ENCODE results near the gene RYR3.
A peak's percentile ranks its signal among the peaks of the same experiment; 100 is the strongest.

RYR3 gene

GRCh38 chr15:33310481-33311311 lies at the start of gene RYR3:
Gene RYR3, plus strand, starts transcription at chr15:33310967. Its CDS starts 79 bp downstream, at chr15:33311046.
- peak in 33 of 56 donors; percentile 11 to 71 (median 35) for DNase-seq

GRCh38 chr15:33262306-33262705 lies 48.5 kb upstream of the RYR3 start:
- DNase-seq: no peak

- DNase-seq: no peak
Observed at GRCh38 chr15:33277689-33278088, 33.1 kb upstream of the RYR3 start.

- peak in 1 of 56 donors; percentile 5 for DNase-seq
Observed at GRCh38 chr15:33278816-33279612, 31.8 kb upstream of the RYR3 start.

- DNase-seq: no peak
Observed at GRCh38 chr15:33279613-33280205, 31.1 kb upstream of the RYR3 start.

GRCh38 chr15:33282226-33283020 lies 28.3 kb upstream of the RYR3 start:
- no peak for DNase-seq

GRCh38 chr15:33283576-33283975 lies 27.2 kb upstream of the RYR3 start:
- no peak for DNase-seq

GRCh38 chr15:33284336-33284735 lies 26.4 kb upstream of the RYR3 start:
- no peak for DNase-seq

GRCh38 chr15:33292717-33293307 lies 18.0 kb upstream of the RYR3 start:
- DNase-seq: peak in 28 of 56 donors; percentile 5 to 85 (median 40)

- no peak for DNase-seq
Observed at GRCh38 chr15:33293713-33294334, 16.9 kb upstream of the RYR3 start.

- no peak for DNase-seq
Observed at GRCh38 chr15:33296050-33296449, 14.7 kb upstream of the RYR3 start.

GRCh38 chr15:33296856-33297255 lies 13.9 kb upstream of the RYR3 start:
- DNase-seq: no peak

GRCh38 chr15:33298631-33299030 lies 12.1 kb upstream of the RYR3 start:
- DNase-seq: no peak

- no peak for DNase-seq
Observed at GRCh38 chr15:33304924-33305323, 5.8 kb upstream of the RYR3 start.

GRCh38 chr15:33309602-33310276 lies 1.0 kb upstream of the RYR3 start:
- DNase-seq: peak in 20 of 56 donors; percentile 6 to 64 (median 20)

GRCh38 chr15:33311312-33311971 lies 675 bp downstream of the RYR3 start:
- DNase-seq: peak in 29 of 56 donors; percentile 16 to 70 (median 31)

- no peak for DNase-seq
Observed at GRCh38 chr15:33313491-33313890, 2.7 kb downstream of the RYR3 start.

GRCh38 chr15:33314069-33314468 lies 3.3 kb downstream of the RYR3 start:
- DNase-seq: peak in 1 of 56 donors; percentile 7

- DNase-seq: no peak
Observed at GRCh38 chr15:33315044-33315443, 4.3 kb downstream of the RYR3 start.

Data from nucleus accumbens (tissue), 56 donors.